Keratinocyte (primary cell): Measurements from ENCODE around the gene KSR1. TPM values are rescaled to one million over a fixed set of nuclear protein-coding genes. Genes with fewer than 3 reads are reported as not detected.

Source experiments
- DNase-seq: peaks from one replicate; pipeline ENCODE4 v3.0.0-alpha.2; 2011; ENCODE audit warnings: low read depth, missing footprints, low spot score
- FAIRE-seq: peaks from 2 replicates; lab custom pipeline; 2011; peaks lifted over from hg19 to GRCh38; lab: Jason Lieb, UNC
- H2AFZ ChIP-seq: 2 replicates; pipeline ENCODE4 v1.6.0; 2012; ENCODE audit warnings: low read length, control low read depth, inconsistent platforms; ENCODE audit not compliant: control insufficient read depth
- H3K27ac ChIP-seq: 2 replicates; pipeline ENCODE4 v1.5.1; 2011; ENCODE audit warnings: low read length; ENCODE audit not compliant: control insufficient read depth, insufficient read depth
- H3K27me3 ChIP-seq: 3 replicates; pipeline ENCODE4 v1.6.0; 2011; ENCODE audit warnings: low read length; ENCODE audit not compliant: control insufficient read depth, insufficient read depth; ENCODE audit errors: extremely low read depth
- H3K36me3 ChIP-seq, 2 experiments: 2 replicates in 1 of 2; 3 replicates in 1 of 2; pipeline ENCODE4 v1.5.1; 2011; ENCODE audit warnings: low read length in 2 of 2, mild to moderate bottlenecking in 1 of 2; ENCODE audit not compliant: control insufficient read depth in 2 of 2, insufficient read depth in 2 of 2; ENCODE audit errors: extremely low read depth in 1 of 2
- H3K4me1 ChIP-seq: 3 replicates; pipeline ENCODE4 v1.5.1; 2011; ENCODE audit warnings: low read length; ENCODE audit not compliant: control insufficient read depth, insufficient read depth; ENCODE audit errors: extremely low read depth
- H3K4me2 ChIP-seq: 3 replicates; pipeline ENCODE4 v1.6.0; 2011; ENCODE audit warnings: low read depth, low read length; ENCODE audit not compliant: control insufficient read depth, insufficient read depth; ENCODE audit errors: extremely low read depth
- H3K4me3 ChIP-seq, 3 experiments: fragments of 200-600 bp in 1 of 3; sonication (generic) in 1 of 3; 2 replicates in 2 of 3; 3 replicates in 1 of 3; pipeline ENCODE4 v1.5.1; 2011 to 2016; ENCODE audit warnings: low read length in 3 of 3, mild to moderate bottlenecking in 3 of 3, control low read depth in 2 of 3, inconsistent platforms in 1 of 3, low read depth in 1 of 3, mixed read lengths in 1 of 3, mixed run types in 1 of 3, moderate library complexity in 1 of 3; ENCODE audit not compliant: control insufficient read depth in 2 of 3, insufficient read depth in 2 of 3; ENCODE audit errors: extremely low read depth in 1 of 3
- H3K79me2 ChIP-seq: 2 replicates; pipeline ENCODE4 v1.6.0; 2012; ENCODE audit warnings: low read length; ENCODE audit not compliant: control insufficient read depth, insufficient read depth
- H3K9ac ChIP-seq: 3 replicates; pipeline ENCODE4 v1.6.0; 2011; ENCODE audit warnings: low read length; ENCODE audit not compliant: control insufficient read depth, insufficient read depth; ENCODE audit errors: extremely low read depth
- H3K9me1 ChIP-seq: 3 replicates; pipeline ENCODE4 v1.6.0; 2011; ENCODE audit warnings: low read length; ENCODE audit not compliant: control insufficient read depth, insufficient read depth; ENCODE audit errors: extremely low read depth
- H3K9me3 ChIP-seq: 2 replicates; pipeline ENCODE4 v1.5.1; 2012; ENCODE audit warnings: low read depth, low read length; ENCODE audit not compliant: control insufficient read depth
- H4K20me1 ChIP-seq: 3 replicates; pipeline ENCODE4 v1.6.0; 2011; ENCODE audit warnings: low read length; ENCODE audit not compliant: control insufficient read depth, insufficient read depth; ENCODE audit errors: extremely low read depth
- EZH2 ChIP-seq: IDR thresholded peaks from one replicate; pipeline ENCODE4 v1.6.1; 2012; ENCODE audit warnings: inconsistent platforms, mild to moderate bottlenecking, low read length, moderate library complexity
- dilution Hi-C: fragments of 300-500 bp; cut with MboI; formaldehyde crosslinking; loops from one replicate; pipeline ENCODE4 v1.7.0; 2020; ENCODE audit warnings: low sequenced_read_pairs; ENCODE audit not compliant: extremely low pct_ligation_motif_present
- polyA plus RNA-seq, 5 experiments: library from polyadenylated mRNA; depleted of rRNA in 3 of 5; stranded (reverse) in 3 of 5; stranded (forward) in 1 of 5; unstranded in 1 of 5; fragments of >200 nt; gene quantifications; 1 replicate in 1 of 5; 2 replicates in 3 of 5; 3 replicates in 1 of 5; pipeline versions ENCODE4 v1.2.1 to v1.2.3, GENCODE V29; 2011 to 2012; ENCODE audit warnings: missing spikeins in 2 of 5, low read depth in 1 of 5, low replicate concordance in 1 of 5
- TF ChIP-seq, protein P1 (sequence below), 3 experiments: IDR thresholded peaks in 1 of 3; conservative IDR thresholded peaks in 1 of 3; optimal IDR thresholded peaks in 1 of 3; 2 replicates in 2 of 3; 3 replicates in 1 of 3; pipeline versions ENCODE3 to v1.5.1; 2011; ENCODE audit warnings: low read length in 3 of 3, mild to moderate bottlenecking in 3 of 3, moderate library complexity in 2 of 3, control low read depth in 1 of 3, inconsistent platforms in 1 of 3; ENCODE audit not compliant: insufficient read depth in 2 of 3; ENCODE audit errors: extremely low read depth in 1 of 3

KSR1 gene
- polyA plus RNA-seq, 1 donor (not counting 4 experiments of a cell fraction or from before 2014, with no cell fraction given), result 1.3 TPM

DNA sequence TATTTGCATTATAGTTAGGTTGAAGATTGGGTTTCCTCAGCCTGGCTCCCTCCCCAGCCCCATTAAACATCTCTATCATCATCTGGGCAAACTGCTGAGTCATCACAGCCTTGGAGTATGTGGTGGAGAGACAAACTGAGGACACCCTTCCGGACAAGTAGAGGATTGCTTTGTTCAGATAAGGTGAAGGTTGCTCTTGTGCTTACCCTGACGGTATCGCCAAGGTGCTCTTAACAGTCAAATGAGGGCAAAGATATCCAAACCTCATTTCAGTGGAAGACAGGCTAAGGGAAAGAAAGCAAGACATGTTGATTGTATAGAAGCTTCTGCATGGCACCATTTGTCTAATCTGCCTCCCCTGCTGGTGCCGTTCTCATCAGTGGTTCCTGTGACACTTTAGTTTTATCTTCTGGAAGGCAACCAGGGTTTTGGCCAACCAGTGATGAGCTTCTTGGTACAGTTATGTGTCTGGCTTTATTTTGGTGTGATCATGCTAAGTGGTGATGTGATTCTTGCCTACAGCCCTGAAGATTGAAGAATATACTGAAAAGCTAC is 117.8 kb downstream of the KSR1 start:
- H3K4me1 ChIP-seq, result no peaks in the 10 kb centered on the region
- dilution Hi-C loops, result no loop called here
- H3K4me3 ChIP-seq, result no peak overlapping the region
- no peak overlapping the region for H3K4me2 ChIP-seq
- TF ChIP-seq, protein P1, sequence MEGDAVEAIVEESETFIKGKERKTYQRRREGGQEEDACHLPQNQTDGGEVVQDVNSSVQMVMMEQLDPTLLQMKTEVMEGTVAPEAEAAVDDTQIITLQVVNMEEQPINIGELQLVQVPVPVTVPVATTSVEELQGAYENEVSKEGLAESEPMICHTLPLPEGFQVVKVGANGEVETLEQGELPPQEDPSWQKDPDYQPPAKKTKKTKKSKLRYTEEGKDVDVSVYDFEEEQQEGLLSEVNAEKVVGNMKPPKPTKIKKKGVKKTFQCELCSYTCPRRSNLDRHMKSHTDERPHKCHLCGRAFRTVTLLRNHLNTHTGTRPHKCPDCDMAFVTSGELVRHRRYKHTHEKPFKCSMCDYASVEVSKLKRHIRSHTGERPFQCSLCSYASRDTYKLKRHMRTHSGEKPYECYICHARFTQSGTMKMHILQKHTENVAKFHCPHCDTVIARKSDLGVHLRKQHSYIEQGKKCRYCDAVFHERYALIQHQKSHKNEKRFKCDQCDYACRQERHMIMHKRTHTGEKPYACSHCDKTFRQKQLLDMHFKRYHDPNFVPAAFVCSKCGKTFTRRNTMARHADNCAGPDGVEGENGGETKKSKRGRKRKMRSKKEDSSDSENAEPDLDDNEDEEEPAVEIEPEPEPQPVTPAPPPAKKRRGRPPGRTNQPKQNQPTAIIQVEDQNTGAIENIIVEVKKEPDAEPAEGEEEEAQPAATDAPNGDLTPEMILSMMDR (optimal IDR thresholded peaks at IDR 0.05 in 1 of 3, IDR thresholded peaks at IDR 0.05 in 1 of 3, conservative IDR thresholded peaks at IDR 0.05 in 1 of 3; ENCODE audit: extremely low read depth in 1 of 3, insufficient read depth in 2 of 3, low read length in 3 of 3), result no peak
- no peak for TF ChIP-seq EZH2
- DNase-seq, result no peak
- no peak for FAIRE-seq
- no peaks in the 10 kb centered on the region for H3K27me3 ChIP-seq
- H2AFZ ChIP-seq, result no peak overlapping the region
- no peaks in the 10 kb centered on the region for H4K20me1 ChIP-seq
- H3K27ac ChIP-seq, result no peak overlapping the region
- no peaks in the 10 kb centered on the region for H3K36me3 ChIP-seq
- H3K79me2 ChIP-seq, result no peaks in the 10 kb centered on the region
- no peaks in the 10 kb centered on the region for H3K9me1 ChIP-seq
- no peaks in the 10 kb centered on the region for H3K9me3 ChIP-seq
- no peak overlapping the region for H3K9ac ChIP-seq

DNA sequence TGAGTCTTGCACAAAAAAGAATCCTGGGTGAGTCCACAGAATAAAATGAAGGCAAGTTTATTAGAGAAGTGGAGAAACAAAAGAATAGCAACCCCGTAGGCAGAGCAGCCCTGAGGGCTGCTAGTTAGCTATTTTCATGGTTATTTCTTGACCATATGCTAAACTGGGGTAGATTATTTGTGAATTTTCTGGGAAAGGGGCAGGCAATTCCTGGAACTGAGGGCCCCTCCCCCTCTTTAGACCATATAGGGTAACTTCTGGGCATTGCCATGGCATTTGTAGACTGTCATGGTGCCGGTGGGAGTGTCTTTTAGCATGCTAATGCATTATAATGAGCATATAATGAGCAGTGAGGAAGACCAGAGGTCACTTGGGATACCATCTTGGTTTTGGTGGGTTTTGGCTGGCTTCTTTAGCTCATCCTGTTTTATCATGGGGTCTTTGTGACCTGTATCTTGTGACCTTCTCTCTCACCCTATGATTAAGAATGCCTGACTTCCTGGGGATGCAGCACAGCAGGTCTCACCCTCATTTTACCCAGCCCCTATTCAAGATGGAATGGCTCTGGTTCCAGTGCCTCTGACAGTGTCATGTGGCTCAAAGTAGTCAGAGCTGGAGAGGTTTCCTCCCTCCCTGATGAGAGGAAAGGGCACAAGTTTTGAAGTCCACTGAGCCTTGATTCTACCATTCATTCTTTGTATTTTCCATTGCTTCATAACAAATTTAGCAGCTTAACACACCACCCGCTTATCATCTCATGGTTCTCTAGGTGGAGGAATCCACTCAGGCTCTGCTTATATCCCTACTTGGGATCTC is 119.1 kb downstream of the KSR1 start:
- Histone ChIP-seq H3K4me2 (no peak overlapping the region), H3K79me2 (no peaks in the 10 kb centered on the region), H3K9ac (no peak overlapping the region), H3K9me3 (no peaks in the 10 kb centered on the region), H2AFZ (no peak overlapping the region), H3K27ac (no peak overlapping the region), H3K4me1 (no peaks in the 10 kb centered on the region), H3K9me1 (no peaks in the 10 kb centered on the region), H3K27me3 (no peaks in the 10 kb centered on the region), H3K36me3 (no peaks in the 10 kb centered on the region), H3K4me3 (no peak overlapping the region), H4K20me1 (no peaks in the 10 kb centered on the region)
- dilution Hi-C loops, result no loop called here
- TF ChIP-seq, protein P1 (optimal IDR thresholded peaks at IDR 0.05 in 1 of 3, IDR thresholded peaks at IDR 0.05 in 1 of 3, conservative IDR thresholded peaks at IDR 0.05 in 1 of 3; ENCODE audit: extremely low read depth in 1 of 3, insufficient read depth in 2 of 3, low read length in 3 of 3), result no peak
- no peak for TF ChIP-seq EZH2
- FAIRE-seq (no peak), DNase-seq (no peak)
